GM10248 (cell line): ENCODE data around the gene CPT1B.

Source experiments
- CTCF ChIA-PET: fragments of 300-600 bp; sonication (Branson Sonifier 250); formaldehyde crosslinking; extraction: SDS; loops from one replicate; lab custom pipeline; 2021; ENCODE audit warnings: antibody characterized with exemption; lab: Yijun Ruan, JAX
- POLR2A ChIA-PET: fragments of 350-650 bp; sonication (Branson Sonifier 250); formaldehyde crosslinking; extraction: SDS; loops from one replicate; lab custom pipeline; 2020; ENCODE audit warnings: antibody characterized with exemption; lab: Yijun Ruan, JAX
- DNase-seq: peaks from one replicate; pipeline ENCODE4 v3.0.0; 2012; ENCODE audit errors: extremely low spot score
- TF ChIP-seq, protein P1 (sequence below): IDR thresholded peaks from 2 replicates; pipeline ENCODE4 v1.5.1; 2012; ENCODE audit warnings: mild to moderate bottlenecking, low read depth; ENCODE audit errors: extremely low read depth, missing control alignments, control extremely low read depth

CPT1B gene

DNA sequence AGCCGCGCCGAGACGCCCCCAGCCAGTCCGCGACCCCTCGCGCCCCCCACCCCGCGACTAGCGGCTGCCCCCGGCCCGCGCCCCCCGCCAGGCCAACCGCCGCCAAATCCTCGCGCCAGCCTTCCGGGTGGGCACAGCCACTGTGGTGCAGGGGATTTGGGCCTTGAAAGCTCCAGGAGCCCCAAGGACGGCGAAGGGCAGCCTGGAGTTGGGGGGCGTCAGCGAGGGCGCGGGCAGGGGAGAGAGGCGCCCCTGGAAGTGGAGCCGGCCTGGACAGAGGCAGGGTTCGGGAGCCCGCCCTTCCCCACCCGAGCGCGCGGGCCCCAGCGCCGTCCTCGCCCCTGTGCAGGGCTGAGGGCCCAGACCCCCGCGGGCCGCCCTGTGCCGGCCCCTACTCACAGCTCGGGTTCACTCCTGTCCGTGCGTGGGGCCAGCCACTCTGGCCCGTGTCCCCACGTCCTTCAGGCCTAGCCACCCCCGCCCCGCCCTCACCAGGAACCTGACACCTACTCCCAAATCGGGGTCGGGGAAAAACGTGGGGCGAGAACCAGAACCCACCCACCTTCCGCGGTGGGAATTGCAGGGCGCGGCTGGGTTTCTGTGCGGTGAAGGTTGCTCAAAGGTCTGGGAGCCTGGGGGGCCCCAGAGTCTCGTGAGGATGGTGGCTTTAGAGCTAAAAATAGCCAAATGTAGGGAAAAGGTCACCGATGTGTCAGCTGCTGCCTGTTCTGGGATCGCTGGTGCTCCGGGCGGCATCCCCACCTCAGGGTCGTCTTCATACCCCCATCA lies at the start of gene CPT1B:
Gene CPT1B (minus strand): TSS at position 441 of the 789 bp plus-strand sequence. CDS start 512 bp downstream, outside the sequence.
- POLR2A ChIA-PET: interaction anchor here (0.5 kb wide), 2 partner anchors 15 to 255 kb away, joined by 3 to 4 read pairs; partner anchors contain the start of gene SYCE3

DNA sequence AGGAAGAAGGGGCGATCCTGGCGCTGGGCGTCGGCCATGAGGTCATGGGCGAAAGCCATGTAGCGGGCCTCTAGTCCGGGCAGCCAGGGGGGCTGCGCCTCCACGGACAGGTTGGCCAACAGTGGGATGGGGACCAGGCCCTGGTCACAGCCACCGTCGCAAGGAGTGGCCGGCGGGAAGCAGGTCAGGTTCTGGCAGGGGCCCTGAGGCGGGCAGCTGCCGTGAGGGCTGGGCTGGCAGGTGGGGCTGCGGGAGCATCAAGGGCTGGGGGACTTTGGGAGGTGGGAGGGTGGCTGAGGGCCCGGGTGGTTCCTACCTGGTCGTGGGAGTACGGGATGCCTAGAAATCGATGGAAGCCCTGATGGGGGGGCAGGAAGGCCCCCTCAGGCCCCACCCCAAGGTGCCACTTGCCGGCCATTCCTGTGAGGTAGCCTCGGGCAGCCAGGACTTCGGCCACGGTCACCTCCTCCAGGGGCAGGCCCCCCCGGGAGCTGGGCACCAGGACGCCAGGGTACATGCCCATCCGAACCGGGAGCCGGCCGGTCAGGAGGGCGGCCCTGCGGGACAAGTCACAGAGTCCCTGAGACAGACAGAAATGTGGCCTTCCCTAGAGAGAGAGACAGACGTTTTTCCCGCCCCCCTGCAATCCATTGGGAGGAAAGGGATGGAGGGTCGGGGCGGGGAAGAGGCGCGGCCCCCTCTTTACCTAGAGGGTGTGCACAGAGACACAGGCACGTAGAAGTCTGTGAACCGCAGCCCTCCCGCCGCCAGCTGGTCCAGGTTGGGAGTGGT lies 48.8 kb upstream of the CPT1B start:
- ChIA-PET POLR2A (interaction anchor here (0.6 kb wide), 1 partner anchor 276 kb away, joined by 4 read pairs; no protein-coding TSS in a partner anchor), CTCF (interaction anchor here (0.7 to 1.4 kb wide), 4 partner anchors 63 to 85 kb away, joined by 3 to 5 read pairs (median 4); partner anchors contain the start of gene SYCE3)
- TF ChIP-seq, protein P1, sequence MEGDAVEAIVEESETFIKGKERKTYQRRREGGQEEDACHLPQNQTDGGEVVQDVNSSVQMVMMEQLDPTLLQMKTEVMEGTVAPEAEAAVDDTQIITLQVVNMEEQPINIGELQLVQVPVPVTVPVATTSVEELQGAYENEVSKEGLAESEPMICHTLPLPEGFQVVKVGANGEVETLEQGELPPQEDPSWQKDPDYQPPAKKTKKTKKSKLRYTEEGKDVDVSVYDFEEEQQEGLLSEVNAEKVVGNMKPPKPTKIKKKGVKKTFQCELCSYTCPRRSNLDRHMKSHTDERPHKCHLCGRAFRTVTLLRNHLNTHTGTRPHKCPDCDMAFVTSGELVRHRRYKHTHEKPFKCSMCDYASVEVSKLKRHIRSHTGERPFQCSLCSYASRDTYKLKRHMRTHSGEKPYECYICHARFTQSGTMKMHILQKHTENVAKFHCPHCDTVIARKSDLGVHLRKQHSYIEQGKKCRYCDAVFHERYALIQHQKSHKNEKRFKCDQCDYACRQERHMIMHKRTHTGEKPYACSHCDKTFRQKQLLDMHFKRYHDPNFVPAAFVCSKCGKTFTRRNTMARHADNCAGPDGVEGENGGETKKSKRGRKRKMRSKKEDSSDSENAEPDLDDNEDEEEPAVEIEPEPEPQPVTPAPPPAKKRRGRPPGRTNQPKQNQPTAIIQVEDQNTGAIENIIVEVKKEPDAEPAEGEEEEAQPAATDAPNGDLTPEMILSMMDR: no peak
- DNase-seq: no peak

More for the DNA sequence above, at the start of gene CPT1B:
- CTCF ChIA-PET: interaction anchor here (1.2 to 5.6 kb wide), 2 partner anchors 12 to 15 kb away, joined by 3 to 43 read pairs; partner anchors contain the start of gene SYCE3
- no peak for DNase-seq
- TF ChIP-seq, protein P1: no peak

DNA sequence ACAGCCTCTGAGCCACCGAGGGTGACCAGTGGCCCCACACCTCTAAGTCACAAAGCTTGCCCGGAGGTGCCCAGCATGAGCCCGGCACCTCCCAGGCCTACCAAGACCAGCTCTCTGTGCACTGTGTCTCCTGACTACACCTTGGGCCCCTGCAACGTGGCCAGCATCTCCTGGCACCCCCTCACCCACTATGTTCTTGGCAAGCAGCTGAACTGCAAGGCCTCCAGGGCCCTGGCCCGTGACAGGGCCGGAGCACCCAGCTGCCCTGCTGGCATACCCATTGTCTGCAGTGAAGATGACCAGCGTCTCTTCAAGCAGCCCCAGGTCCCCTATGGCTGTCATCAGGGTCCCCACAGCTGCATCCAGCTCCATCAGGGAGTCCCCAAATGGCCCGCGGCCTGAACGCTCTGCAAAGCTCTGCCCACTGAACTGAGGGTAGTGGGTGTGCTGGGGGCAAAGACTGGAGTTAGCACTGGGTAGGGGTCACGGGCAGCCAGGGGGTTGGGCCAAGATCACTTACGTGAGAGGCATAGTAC lies 48.2 kb upstream of the CPT1B start:
- TF ChIP-seq, protein P1: no peak
- ChIA-PET CTCF (interaction anchor here (1.1 kb wide), 1 partner anchor 63 kb away, joined by 3 read pairs; no protein-coding TSS in a partner anchor), POLR2A (interaction anchor here (0.6 kb wide), 1 partner anchor 276 kb away, joined by 4 read pairs; no protein-coding TSS in a partner anchor)
- DNase-seq: no peak

DNA sequence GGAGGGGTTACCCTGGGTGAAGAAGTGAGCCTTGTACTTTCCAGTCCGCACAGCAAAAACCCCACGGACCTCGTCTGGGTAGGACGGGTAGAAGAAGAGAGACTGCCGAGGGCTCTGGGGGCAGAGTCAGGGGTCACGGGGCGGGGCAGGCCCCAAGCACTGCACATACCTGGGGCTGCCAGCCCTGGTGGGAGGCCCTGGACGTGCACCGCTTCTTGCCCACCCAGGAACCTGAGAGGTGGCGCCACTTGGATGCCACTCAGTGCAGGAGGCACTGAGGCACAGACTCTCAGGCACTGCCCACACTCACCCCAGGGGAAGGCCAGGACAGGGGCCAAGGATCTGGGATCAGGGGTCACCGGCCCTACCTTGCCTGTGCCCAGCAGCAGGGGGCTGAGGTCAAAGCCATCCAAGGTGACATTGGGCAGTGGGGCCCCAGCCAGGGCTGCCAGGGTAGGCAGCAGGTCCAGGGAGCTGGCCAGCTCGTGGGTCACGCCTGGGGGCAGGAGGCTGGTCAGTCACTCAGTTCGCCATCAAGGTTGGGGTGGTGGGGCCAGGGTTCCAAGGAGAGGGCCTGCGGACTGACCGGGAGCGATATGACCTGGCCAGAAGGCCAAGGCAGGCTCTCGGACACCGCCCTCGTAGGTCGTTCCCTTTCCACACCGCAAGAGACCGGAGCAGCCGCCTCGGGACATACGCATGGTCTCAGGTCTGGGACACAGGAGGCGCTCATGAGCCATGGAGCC lies 47.5 kb upstream of the CPT1B start:
- CTCF ChIA-PET: interaction anchor here (1.1 kb wide), 1 partner anchor 62 kb away, joined by 3 read pairs; no protein-coding TSS in a partner anchor
- TF ChIP-seq, protein P1: no peak
- DNase-seq: no peak
- POLR2A ChIA-PET: interaction anchor here (0.6 kb wide), 1 partner anchor 275 kb away, joined by 4 read pairs; no protein-coding TSS in a partner anchor

DNA sequence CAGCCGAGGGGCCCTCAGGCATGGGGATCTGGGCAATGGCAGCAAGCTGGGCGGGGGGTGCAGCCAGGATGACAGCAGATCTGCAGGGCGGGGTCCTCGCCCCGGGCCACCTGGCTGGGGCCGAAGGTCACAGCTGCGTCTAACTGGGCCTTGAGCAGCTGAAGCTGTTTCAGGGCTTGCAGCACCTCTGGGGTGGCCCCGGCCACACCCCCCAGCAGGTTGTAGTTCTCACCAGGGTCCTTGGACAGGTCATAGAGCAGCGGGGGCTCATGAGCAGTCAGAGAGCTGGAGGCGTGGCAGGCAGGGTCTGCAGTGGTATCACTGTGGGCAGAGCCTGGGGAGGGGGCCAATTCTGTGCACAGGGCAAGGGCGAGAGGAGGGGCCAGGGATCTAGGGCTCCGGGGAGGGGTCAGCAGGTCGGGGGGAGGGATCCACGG lies 46.9 kb upstream of the CPT1B start:
- TF ChIP-seq, protein P1: no peak
- POLR2A ChIA-PET: no interaction called here
- DNase-seq: no peak
- CTCF ChIA-PET: no interaction called here
